ACC112 (cell line): ENCODE measurements around the gene OSTN.

Experiments
- H2AFZ ChIP-seq: fragments of 200-600 bp; sonication (generic); one replicate; pipeline ENCODE4 v1.6.0; 2017; ENCODE audit warnings: antibody characterized with exemption, low read length; ENCODE audit not compliant: unreplicated experiment
- H3K27ac ChIP-seq: fragments of 200-600 bp; sonication (generic); 2 replicates; pipeline ENCODE4 v1.5.1; 2014; ENCODE audit warnings: low read depth, mild to moderate bottlenecking, antibody characterized with exemption, low read length, moderate library complexity
- H3K27me3 ChIP-seq: fragments of 200-600 bp; sonication (generic); 2 replicates; pipeline ENCODE4 v1.6.1; 2014; ENCODE audit warnings: mild to moderate bottlenecking, antibody characterized with exemption, low read length, moderate library complexity, mixed read lengths; ENCODE audit not compliant: insufficient read depth
- H3K36me3 ChIP-seq: fragments of 200-600 bp; sonication (generic); 2 replicates; pipeline ENCODE4 v1.6.1; 2016; ENCODE audit warnings: mild to moderate bottlenecking, antibody characterized with exemption, low read length, moderate library complexity, mixed read lengths; ENCODE audit not compliant: insufficient read depth
- H3K4me1 ChIP-seq: fragments of 200-600 bp; sonication (generic); one replicate; pipeline ENCODE4 v1.6.1; 2016; ENCODE audit warnings: low read length, mixed read lengths; ENCODE audit not compliant: insufficient read depth, unreplicated experiment, control insufficient read depth
- H3K4me3 ChIP-seq: fragments of 200-600 bp; sonication (generic); 2 replicates; pipeline ENCODE4 v1.5.1; 2014; ENCODE audit warnings: mild to moderate bottlenecking, low read depth, low read length
- H3K79me2 ChIP-seq: fragments of 200-600 bp; sonication (generic); one replicate; pipeline ENCODE4 v1.6.0; 2016; ENCODE audit warnings: low read length; ENCODE audit not compliant: control insufficient read depth, unreplicated experiment, insufficient read depth

OSTN gene

GRCh38 chr3:191306428-191306827 lies 107.4 kb downstream of the OSTN start:
- Histone ChIP-seq H2AFZ (no peak overlapping the region), H3K27ac (no peak overlapping the region), H3K4me3 (no peak overlapping the region), H3K4me1 (no peaks in the 10 kb centered on the region), H3K36me3 (no peaks in the 10 kb centered on the region), H3K79me2 (no peaks in the 10 kb centered on the region), H3K27me3 (no peaks in the 10 kb centered on the region)

- no peaks in the 10 kb centered on the region for H3K27me3 ChIP-seq
- H2AFZ ChIP-seq = no peak overlapping the region
- H3K27ac ChIP-seq = no peak overlapping the region
- no peaks in the 10 kb centered on the region for H3K36me3 ChIP-seq
- no peaks in the 10 kb centered on the region for H3K79me2 ChIP-seq
- H3K4me3 ChIP-seq = no peak overlapping the region
- H3K4me1 ChIP-seq = no peaks in the 10 kb centered on the region
Measured at GRCh38 chr3:191307341-191307740, 108.3 kb downstream of the OSTN start.

- no peaks in the 10 kb centered on the region for H3K79me2 ChIP-seq
- H3K27ac ChIP-seq = no peak overlapping the region
- H3K36me3 ChIP-seq = no peaks in the 10 kb centered on the region
- no peaks in the 10 kb centered on the region for H3K27me3 ChIP-seq
- H3K4me3 ChIP-seq = no peak overlapping the region
- no peaks in the 10 kb centered on the region for H3K4me1 ChIP-seq
- no peak overlapping the region for H2AFZ ChIP-seq
Measured at GRCh38 chr3:191313296-191313695, 114.3 kb downstream of the OSTN start.

GRCh38 chr3:191314109-191314728 lies 115.2 kb downstream of the OSTN start:
- Histone ChIP-seq H3K27me3 (no peaks in the 10 kb centered on the region), H3K79me2 (no peaks in the 10 kb centered on the region), H3K36me3 (no peaks in the 10 kb centered on the region), H3K27ac (no peak overlapping the region), H2AFZ (no peak overlapping the region), H3K4me3 (no peak overlapping the region), H3K4me1 (no peaks in the 10 kb centered on the region)
